Lung (tissue), 12 donors: Measurements from ENCODE around the gene IQCK. TPM values are rescaled to one million over a fixed set of nuclear protein-coding genes. Genes with fewer than 3 reads are reported as not detected.

Source experiments
- ATAC-seq: fragments of 200-7000 bp; cut with Tn5 transposase; one replicate; pipeline ENCODE4 v1.9.1; 2020; ENCODE audit warnings: moderate number of reproducible peaks; ENCODE audit not compliant: insufficient read depth, low FRiP score
- DNase-seq, 3 donors: peaks; one replicate each; pipeline ENCODE4 v3.0.0-alpha.2; 2013 to 2017
- H3K27ac ChIP-seq, 2 donors: one replicate each; pipeline ENCODE4 v1.5.1; 2013; ENCODE audit warnings: mild to moderate bottlenecking in 2 of 2, moderate library complexity in 2 of 2, control low read depth in 1 of 2, inconsistent platforms in 1 of 2, low read depth in 1 of 2, low read length in 1 of 2
- H3K27me3 ChIP-seq, 3 donors: one replicate each; pipeline ENCODE4 v1.5.1; 2013; ENCODE audit warnings: low read length in 2 of 3; ENCODE audit not compliant: control insufficient read depth in 3 of 3, insufficient read depth in 3 of 3
- H3K36me3 ChIP-seq, 4 donors: one replicate each; pipeline ENCODE4 v1.5.1; 2013; ENCODE audit warnings: low read length in 4 of 4, mild to moderate bottlenecking in 1 of 4, moderate library complexity in 1 of 4; ENCODE audit not compliant: control insufficient read depth in 4 of 4, insufficient read depth in 4 of 4
- H3K4me1 ChIP-seq, 5 donors: one replicate each; pipeline ENCODE4 v1.5.1; 2013; ENCODE audit warnings: low read length in 5 of 5, mild to moderate bottlenecking in 2 of 5, moderate library complexity in 1 of 5; ENCODE audit not compliant: control insufficient read depth in 5 of 5, insufficient read depth in 5 of 5
- H3K4me3 ChIP-seq: one replicate; pipeline ENCODE4 v1.5.1; 2013; ENCODE audit warnings: mild to moderate bottlenecking, control low read depth, moderate library complexity
- H3K9ac ChIP-seq, 2 donors: one replicate each; pipeline ENCODE4 v1.5.1; 2013; ENCODE audit warnings: low read length in 2 of 2, control low read depth in 1 of 2; ENCODE audit not compliant: insufficient read depth in 1 of 2
- H3K9me3 ChIP-seq, 4 donors: one replicate each; pipeline ENCODE4 v1.5.1; 2013; ENCODE audit warnings: low read length in 3 of 4, mild to moderate bottlenecking in 1 of 4, moderate library complexity in 1 of 4; ENCODE audit not compliant: control insufficient read depth in 4 of 4, insufficient read depth in 3 of 4
- WGBS, 2 donors: extraction: QIAGEN DNeasy Blood & Tissue Kit; methylation state at CpG; one replicate each; pipeline ENCODE4 v1.1.7; 2013; 5-methylcytosine and 5-hydroxymethylcytosine counted together
- polyA plus RNA-seq, 2 donors: library from polyadenylated mRNA; stranded (reverse); fragments of 200-250 nt; gene quantifications; one replicate each; pipeline ENCODE4 v1.2.1, GENCODE V29; 2013
- total RNA-seq, 2 donors: library from RNA; depleted of rRNA in 1 of 2; stranded (reverse); fragments of >200 nt in 1 of 2; gene quantifications; one replicate each; pipeline ENCODE4 v1.2.1, GENCODE V29; 2014 to 2021
- TF ChIP-seq, protein P1 (sequence below): IDR thresholded peaks from 2 replicates; pipeline ENCODE4 v1.5.1; 2012; ENCODE audit warnings: mild to moderate bottlenecking; ENCODE audit errors: control extremely low read depth, extremely low read depth
- donor health status: control.
- donor health status: control.
- donor health status: Bipolar disorder and iron deficiency.
- donor health status: healthy.
- donor health status: DM: yes; HTN: yes; CAD: no.

The IQCK gene
- total and polyA plus RNA-seq, 4 donors: 12.7 to 27.0 (median 20.4) TPM

DNA sequence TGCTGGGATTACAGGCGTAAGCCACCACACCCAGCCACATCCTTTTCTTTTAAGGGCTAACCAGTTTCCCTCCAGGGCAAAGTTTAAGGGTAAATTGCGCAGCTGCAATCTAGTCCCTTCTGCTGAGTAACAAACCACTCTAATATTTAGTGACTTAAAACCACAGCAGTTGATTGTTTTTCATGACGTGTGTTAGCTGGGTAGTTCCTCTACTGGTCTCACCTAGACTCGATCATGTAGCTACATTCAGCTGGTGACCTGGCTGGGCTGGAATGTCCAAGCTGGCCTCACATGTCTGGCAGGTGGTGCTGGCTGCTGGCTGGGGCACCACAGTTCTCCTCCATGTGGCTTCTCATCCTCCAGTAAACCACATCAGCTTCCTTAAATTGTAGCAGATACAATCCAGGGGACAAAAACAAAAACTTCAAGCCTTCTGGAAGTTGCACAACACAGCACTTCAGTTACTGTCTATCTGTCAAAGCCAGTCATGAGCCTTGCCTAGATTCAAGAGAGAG is 91.1 kb downstream of the IQCK start:
- Histone ChIP-seq H3K9ac (no peak overlapping the region), H3K27me3 (no peaks in the 10 kb centered on the region), H3K9me3 (peaks cover 0 to 8% (median 2%) of the 10 kb centered on the region in 4 donors), H3K4me3 (no peak overlapping the region), H3K4me1 (peaks cover 0 to 15% (median 4%) of the 10 kb centered on the region in 5 donors), H3K36me3 (peaks cover 0 to 3% (median 0%) of the 10 kb centered on the region in 4 donors), H3K27ac (no peak overlapping the region)
- TF ChIP-seq, protein P1, sequence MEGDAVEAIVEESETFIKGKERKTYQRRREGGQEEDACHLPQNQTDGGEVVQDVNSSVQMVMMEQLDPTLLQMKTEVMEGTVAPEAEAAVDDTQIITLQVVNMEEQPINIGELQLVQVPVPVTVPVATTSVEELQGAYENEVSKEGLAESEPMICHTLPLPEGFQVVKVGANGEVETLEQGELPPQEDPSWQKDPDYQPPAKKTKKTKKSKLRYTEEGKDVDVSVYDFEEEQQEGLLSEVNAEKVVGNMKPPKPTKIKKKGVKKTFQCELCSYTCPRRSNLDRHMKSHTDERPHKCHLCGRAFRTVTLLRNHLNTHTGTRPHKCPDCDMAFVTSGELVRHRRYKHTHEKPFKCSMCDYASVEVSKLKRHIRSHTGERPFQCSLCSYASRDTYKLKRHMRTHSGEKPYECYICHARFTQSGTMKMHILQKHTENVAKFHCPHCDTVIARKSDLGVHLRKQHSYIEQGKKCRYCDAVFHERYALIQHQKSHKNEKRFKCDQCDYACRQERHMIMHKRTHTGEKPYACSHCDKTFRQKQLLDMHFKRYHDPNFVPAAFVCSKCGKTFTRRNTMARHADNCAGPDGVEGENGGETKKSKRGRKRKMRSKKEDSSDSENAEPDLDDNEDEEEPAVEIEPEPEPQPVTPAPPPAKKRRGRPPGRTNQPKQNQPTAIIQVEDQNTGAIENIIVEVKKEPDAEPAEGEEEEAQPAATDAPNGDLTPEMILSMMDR: no peak
- WGBS, 2 donors: 26 to 67% methylated on average over 4 of the region's 4 CpGs
- DNase-seq (no peak), ATAC-seq (no peak)

DNA sequence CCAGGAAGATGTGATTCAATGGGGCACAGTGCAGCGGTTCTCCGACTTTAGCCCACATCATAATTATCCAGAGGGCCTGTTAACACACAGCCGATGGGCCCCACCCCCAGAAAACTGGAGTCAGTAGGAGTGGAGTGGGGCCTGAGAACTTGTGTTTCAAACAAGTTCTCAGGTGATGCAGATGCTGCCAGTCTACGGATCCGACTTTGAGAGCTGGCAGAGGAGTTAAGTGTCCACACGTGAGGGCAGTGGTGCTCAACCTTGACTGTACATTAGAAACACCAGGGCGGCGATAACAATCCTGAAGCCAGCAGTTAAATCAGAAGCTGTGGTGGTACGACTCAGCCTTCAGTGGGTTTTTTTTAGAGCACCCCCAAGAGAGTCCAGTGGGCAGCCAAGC is 91.6 kb downstream of the IQCK start:
- 85 to 90% methylated on average over 9 of the region's 9 CpGs for WGBS, 2 donors
- H3K27me3 ChIP-seq: no peaks in the 10 kb centered on the region
- peaks cover 0 to 3% (median 0%) of the 10 kb centered on the region in 4 donors for H3K36me3 ChIP-seq
- DNase-seq (no peak), ATAC-seq (no peak)
- peaks cover 0 to 14% (median 4%) of the 10 kb centered on the region in 5 donors for H3K4me1 ChIP-seq
- TF ChIP-seq, protein P1: no peak
- no peak overlapping the region for H3K27ac ChIP-seq
- H3K4me3 ChIP-seq: no peak overlapping the region
- H3K9me3 ChIP-seq: peaks cover 0 to 8% (median 2%) of the 10 kb centered on the region in 4 donors
- no peak overlapping the region for H3K9ac ChIP-seq

DNA sequence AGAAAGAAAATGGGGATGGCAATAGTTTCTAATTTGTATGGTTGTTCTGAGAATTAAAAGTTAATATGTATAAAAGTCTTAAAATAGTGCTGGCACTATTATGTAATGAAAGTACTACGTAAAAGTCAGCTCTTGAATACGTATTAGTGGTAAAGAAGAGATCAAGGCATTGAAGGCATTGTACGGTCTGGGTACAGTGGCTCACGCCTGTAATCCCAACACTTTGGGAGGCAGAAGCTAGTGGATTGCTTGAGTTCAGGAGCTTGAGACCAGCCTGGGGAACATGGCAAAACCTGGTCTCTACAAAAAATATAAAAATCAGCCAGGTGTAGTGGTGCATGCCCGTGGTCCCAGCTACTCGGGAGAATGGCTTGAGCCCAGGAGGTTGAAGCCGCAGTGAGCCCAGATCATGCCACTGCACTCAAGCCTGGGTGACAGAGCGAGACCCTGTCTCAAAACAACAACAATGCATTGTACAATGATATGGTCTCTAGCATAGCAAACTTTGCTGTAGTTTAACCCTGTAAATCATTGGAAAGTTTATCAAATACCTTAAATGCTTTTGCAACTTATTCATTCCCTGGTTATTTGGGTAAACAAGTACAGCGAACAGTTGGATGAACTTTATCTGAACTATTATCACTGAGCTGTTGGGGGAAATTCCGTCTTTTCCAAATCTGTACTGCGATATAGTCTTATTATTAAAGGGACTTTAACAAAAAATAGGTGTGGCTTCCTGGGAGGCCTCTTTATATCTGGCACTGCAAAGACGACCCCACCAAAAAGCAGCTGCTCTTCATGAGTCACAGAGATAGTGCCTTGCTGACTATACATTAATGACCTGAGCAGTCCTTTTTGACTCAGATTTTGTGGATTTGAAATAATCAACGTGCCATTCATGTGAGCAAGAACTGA is 93.0 kb downstream of the IQCK start:
- TF ChIP-seq, protein P1: no peak
- ATAC-seq: peak; percentile 6
- H3K36me3 ChIP-seq: peaks cover 0 to 3% (median 0%) of the 10 kb centered on the region in 4 donors
- peak overlapping the region in 1 of 2 donors; percentile 55 for H3K27ac ChIP-seq
- peak in 2 of 3 donors; percentile 49 to 68 for DNase-seq
- no peak overlapping the region for H3K9ac ChIP-seq
- no peak overlapping the region for H3K4me3 ChIP-seq
- peaks cover 0 to 4% (median under 1%) of the 10 kb centered on the region in 4 donors for H3K9me3 ChIP-seq
- 78 to 82% methylated on average over 13 of the region's 13 CpGs for WGBS, 2 donors
- H3K4me1 ChIP-seq: peaks cover 0 to 9% (median 4%) of the 10 kb centered on the region in 5 donors
- H3K27me3 ChIP-seq: no peaks in the 10 kb centered on the region
